HepG2 (cell line): ENCODE measurements around the gene CFL1.

Experiments
- ASH2L ChIP-seq: fragments of 300-600, 200-600 bp; sonication (generic); IDR thresholded peaks from 2 replicates; pipeline ENCODE4 v1.7.0; 2017; ENCODE audit warnings: low read depth, mild to moderate bottlenecking, moderate library complexity, mixed read lengths, low read length; ENCODE audit not compliant: insufficient read length
- CTCF ChIP-seq: sonication (generic); formaldehyde crosslinking; IDR thresholded peaks from 2 replicates; pipeline ENCODE4 v1.5.0; 2020; ENCODE audit warnings: mild to moderate bottlenecking, missing genetic modification reagents, moderate library complexity
- HCFC1 ChIP-seq: fragments of 150-350 bp; IDR thresholded peaks from 2 replicates; pipeline ENCODE4 v1.6.1; 2014; ENCODE audit warnings: low read depth, low read length
- HMGXB4 ChIP-seq, 2 experiments: sonication (generic) in 1 of 2; formaldehyde crosslinking in 1 of 2; IDR thresholded peaks; 2 replicates each; pipeline versions ENCODE4 v1.4.0 to v1.6.1; 2018 to 2020; ENCODE audit warnings: missing genetic modification reagents in 2 of 2, borderline replicate concordance in 1 of 2, low read depth in 1 of 2, mild to moderate bottlenecking in 1 of 2, missing biosample characterization in 1 of 2
- MAFK ChIP-seq, 2 experiments: IDR thresholded peaks in 1 of 2; conservative IDR thresholded peaks in 1 of 2; 2 replicates each; pipeline ENCODE4 v1.6.1; 2011; ENCODE audit warnings: improper control_type of control experiment in 2 of 2, low read length in 2 of 2
- POLR2AphosphoS5 ChIP-seq: IDR thresholded peaks from 2 replicates; pipeline ENCODE4 v1.6.1; 2012; ENCODE audit warnings: low read depth, low read length
- ZNF784 ChIP-seq: sonication (generic); formaldehyde crosslinking; IDR thresholded peaks from 2 replicates; pipeline ENCODE4 v1.5.1; 2020; ENCODE audit warnings: missing genetic modification reagents, mild to moderate bottlenecking, borderline replicate concordance

- TF ChIP-seq ASH2L (no peak), ZNF784 (CRISPR knock-in tag) (no peak), HMGXB4 (CRISPR knock-in tag; IDR thresholded peaks at IDR 0.05; ENCODE audit: borderline replicate concordance in 1 of 2, low read depth in 1 of 2) (no peak), MAFK (conservative IDR thresholded peaks at IDR 0.05 in 1 of 2, IDR thresholded peaks at IDR 0.05 in 1 of 2; ENCODE audit: low read length in 2 of 2) (no peak), CTCF (CRISPR knock-in tag) (no peak), HCFC1 (no peak), POLR2AphosphoS5 (no peak)
These were observed 7.7 kb upstream of the CFL1 start for GRCh38 chr11:65865550-65866172.
